Sigmoid colon (tissue), 7 donors: Measurements from ENCODE around the gene RHEX. TPM values are rescaled to one million over a fixed set of nuclear protein-coding genes. Genes with fewer than 3 reads are reported as not detected.

Source experiments
- DNase-seq: peaks from one replicate; pipeline ENCODE4 v3.0.0-alpha.2; 2019
- H3K27ac ChIP-seq, 4 donors: fragments of 200-600 bp; sonication (generic); one replicate each; pipeline ENCODE4 v1.5.1; 2016 to 2019; ENCODE audit warnings: mild to moderate bottlenecking in 1 of 4
- H3K27me3 ChIP-seq, 3 donors: fragments of 200-600 bp; sonication (generic); one replicate each; pipeline ENCODE4 v1.5.1; 2019; ENCODE audit warnings: mild to moderate bottlenecking in 1 of 3
- H3K36me3 ChIP-seq, 4 donors: fragments of 200-600 bp; sonication (generic); one replicate each; pipeline ENCODE4 v1.5.1; 2016 to 2019
- H3K4me1 ChIP-seq, 4 donors: fragments of 200-600 bp; sonication (generic); one replicate each; pipeline ENCODE4 v1.5.1; 2017 to 2019
- H3K4me3 ChIP-seq, 4 donors: fragments of 200-600 bp; sonication (generic); one replicate each; pipeline ENCODE4 v1.5.1; 2017 to 2019; ENCODE audit warnings: mild to moderate bottlenecking in 2 of 4, moderate library complexity in 1 of 4
- H3K9me3 ChIP-seq, 4 donors: fragments of 200-600 bp in 3 of 4; sonication (generic) in 3 of 4; one replicate each; pipeline versions ENCODE4 v1.5.1 to v1.6.1; 2013 to 2019
- CTCF ChIP-seq, 4 experiments: fragments of 450-650 bp in 3 of 4; fragments of 200-600 bp in 1 of 4; IDR thresholded peaks; one replicate each; pipeline ENCODE4 v1.5.1; 2016 to 2019; ENCODE audit warnings: antibody characterized with exemption in 4 of 4, mild to moderate bottlenecking in 3 of 4, moderate library complexity in 2 of 4
- EP300 ChIP-seq, 4 donors: sonication (generic); formaldehyde crosslinking; IDR thresholded peaks; one replicate each; pipeline ENCODE4 v1.6.1; 2017; ENCODE audit warnings: antibody characterized with exemption in 4 of 4
- POLR2A ChIP-seq, 2 donors: fragments of 450-650 bp; IDR thresholded peaks; one replicate each; pipeline ENCODE4 v1.6.1; 2016; ENCODE audit warnings: antibody characterized with exemption in 2 of 2, mild to moderate bottlenecking in 2 of 2, moderate library complexity in 2 of 2
- POLR2AphosphoS5 ChIP-seq, 4 donors: sonication (generic); formaldehyde crosslinking; IDR thresholded peaks; one replicate each; pipeline ENCODE4 v1.6.1; 2017; ENCODE audit warnings: antibody characterized with exemption in 4 of 4
- WGBS, 2 donors: extraction: QIAGEN DNeasy Blood & Tissue Kit; methylation state at CpG; one replicate each; pipeline ENCODE4 v1.1.7; 2013; 5-methylcytosine and 5-hydroxymethylcytosine counted together
- intact Hi-C: fragments of 100-400 bp; cut with DNase I; formaldehyde crosslinking; loops from one replicate; pipeline ENCODE4 v1.15.1; 2023
- polyA plus RNA-seq, 3 donors: library from polyadenylated mRNA; stranded (reverse); fragments of 200-250 nt; gene quantifications; one replicate each; pipeline ENCODE4 v1.2.3, GENCODE V29; 2013
- total RNA-seq, 4 donors: library from RNA; depleted of rRNA; stranded (reverse); fragments of >200 nt; gene quantifications; one replicate each; pipeline ENCODE4 v1.1.0, GENCODE V29; 2016
- donor health status: healthy with polysubstance abuse.
- donor health status: Bipolar disorder and iron deficiency.
- donor health status: healthy.

The RHEX gene
- total and polyA plus RNA-seq, 7 donors, result 0.54 to 3.6 (median 2.4) TPM; not detected in 4

GRCh38 chr1:206107168-206107544 is 54.2 kb downstream of the RHEX start:
- no peak overlapping the region for H3K4me3 ChIP-seq
- DNase-seq, result no peak
- intact Hi-C loops, result loop anchor here (5.0 kb wide), 2 partner anchors 125 to 315 kb away; no protein-coding TSS in a partner anchor
- H3K4me1 ChIP-seq, result no peaks in the 10 kb centered on the region
- H3K36me3 ChIP-seq, result no peaks in the 10 kb centered on the region
- H3K9me3 ChIP-seq, result no peaks in the 10 kb centered on the region
- TF ChIP-seq POLR2A (IDR thresholded peaks at IDR 0.05) (no peak), POLR2AphosphoS5 (IDR thresholded peaks at IDR 0.05) (no peak), EP300 (IDR thresholded peaks at IDR 0.05) (no peak), CTCF (IDR thresholded peaks at IDR 0.05) (no peak)
- no peaks in the 10 kb centered on the region for H3K27me3 ChIP-seq
- no peak overlapping the region for H3K27ac ChIP-seq
- 77 to 79% methylated on average over 7 of the region's 7 CpGs for WGBS, 2 donors

- no peaks in the 10 kb centered on the region for H3K9me3 ChIP-seq
- intact Hi-C loops, result loop anchor here (5.0 kb wide), 2 partner anchors 126 to 316 kb away; no protein-coding TSS in a partner anchor
- no peak overlapping the region for H3K27ac ChIP-seq
- H3K4me3 ChIP-seq, result no peak overlapping the region
- no peaks in the 10 kb centered on the region for H3K4me1 ChIP-seq
- no peak for DNase-seq
- TF ChIP-seq EP300 (IDR thresholded peaks at IDR 0.05), result no peak
- TF ChIP-seq CTCF (IDR thresholded peaks at IDR 0.05), result no peak
- TF ChIP-seq POLR2A (IDR thresholded peaks at IDR 0.05), result no peak
- no peak for TF ChIP-seq POLR2AphosphoS5 (IDR thresholded peaks at IDR 0.05)
- 88 to 91% methylated on average over 2 of the region's 2 CpGs for WGBS, 2 donors
- no peaks in the 10 kb centered on the region for H3K36me3 ChIP-seq
- no peaks in the 10 kb centered on the region for H3K27me3 ChIP-seq
Observed at GRCh38 chr1:206108635-206109034, 55.7 kb downstream of the RHEX start.

GRCh38 chr1:206109718-206110117 is 56.7 kb downstream of the RHEX start:
- Histone ChIP-seq H3K9me3 (no peaks in the 10 kb centered on the region), H3K4me1 (no peaks in the 10 kb centered on the region), H3K36me3 (no peaks in the 10 kb centered on the region), H3K27me3 (no peaks in the 10 kb centered on the region), H3K4me3 (no peak overlapping the region), H3K27ac (no peak overlapping the region)
- no peak for TF ChIP-seq EP300 (IDR thresholded peaks at IDR 0.05)
- no peak for TF ChIP-seq POLR2AphosphoS5 (IDR thresholded peaks at IDR 0.05)
- TF ChIP-seq CTCF (IDR thresholded peaks at IDR 0.05), result no peak
- TF ChIP-seq POLR2A (IDR thresholded peaks at IDR 0.05), result no peak
- WGBS, 2 donors, result 90 to 93% methylated on average over 4 of the region's 4 CpGs
- intact Hi-C loops, result loop anchor here (5.0 kb wide), 2 partner anchors 127 to 317 kb away; no protein-coding TSS in a partner anchor
- DNase-seq, result no peak

GRCh38 chr1:206110161-206110560 is 57.2 kb downstream of the RHEX start:
- no peak for TF ChIP-seq CTCF (IDR thresholded peaks at IDR 0.05)
- TF ChIP-seq EP300 (IDR thresholded peaks at IDR 0.05), result no peak
- TF ChIP-seq POLR2AphosphoS5 (IDR thresholded peaks at IDR 0.05), result no peak
- no peak for TF ChIP-seq POLR2A (IDR thresholded peaks at IDR 0.05)
- Histone ChIP-seq H3K4me3 (no peak overlapping the region), H3K4me1 (no peaks in the 10 kb centered on the region), H3K9me3 (no peaks in the 10 kb centered on the region), H3K36me3 (no peaks in the 10 kb centered on the region), H3K27ac (no peak overlapping the region), H3K27me3 (no peaks in the 10 kb centered on the region)
- no peak for DNase-seq
- intact Hi-C loops, result no loop called here
- WGBS, 2 donors, result 97 to 98% methylated on average over 15 of the region's 15 CpGs

- Histone ChIP-seq H3K36me3 (no peaks in the 10 kb centered on the region), H3K4me1 (no peaks in the 10 kb centered on the region), H3K9me3 (no peaks in the 10 kb centered on the region), H3K27me3 (no peaks in the 10 kb centered on the region), H3K27ac (no peak overlapping the region), H3K4me3 (no peak overlapping the region)
- WGBS, 2 donors, result 92 to 95% methylated on average over 3 of the region's 3 CpGs
- TF ChIP-seq POLR2A (IDR thresholded peaks at IDR 0.05) (no peak), POLR2AphosphoS5 (IDR thresholded peaks at IDR 0.05) (no peak), CTCF (IDR thresholded peaks at IDR 0.05) (no peak), EP300 (IDR thresholded peaks at IDR 0.05) (no peak)
- no peak for DNase-seq
- intact Hi-C loops, result no loop called here
Observed at GRCh38 chr1:206110820-206111219, 57.8 kb downstream of the RHEX start.
